Lower lobe of right lung (tissue), 2 donors: ENCODE data around the gene MSL3B. TPM values are rescaled to one million over a fixed set of nuclear protein-coding genes. Genes with fewer than 3 reads are reported as not detected.

Experiments
- ATAC-seq, 2 donors: fragments of 200-7000 bp; cut with Tn5 transposase; one replicate each; pipeline ENCODE4 v1.9.1; 2020 to 2022; ENCODE audit warnings: mild to moderate bottlenecking in 2 of 2, moderate library complexity in 2 of 2
- DNase-seq: peaks from one replicate; pipeline ENCODE4 v3.0.0-alpha.2; 2020
- H3K27ac ChIP-seq: fragments of 200-600 bp; one replicate; pipeline ENCODE4 v1.8.0; 2022
- H3K27me3 ChIP-seq: fragments of 200-600 bp; one replicate; pipeline ENCODE4 v1.8.0; 2022; ENCODE audit warnings: low read depth
- H3K36me3 ChIP-seq: fragments of 200-600 bp; one replicate; pipeline ENCODE4 v1.8.0; 2022; ENCODE audit warnings: mild to moderate bottlenecking
- H3K4me1 ChIP-seq: fragments of 200-600 bp; one replicate; pipeline ENCODE4 v1.8.0; 2022
- H3K4me3 ChIP-seq: fragments of 200-600 bp; one replicate; pipeline ENCODE4 v1.8.0; 2022; ENCODE audit warnings: mild to moderate bottlenecking
- H3K9me3 ChIP-seq: fragments of 200-600 bp; one replicate; pipeline ENCODE4 v1.8.0; 2022
- intact Hi-C: fragments of 100-400 bp; cut with DNase I; formaldehyde crosslinking; loops from one replicate; pipeline ENCODE4 v1.11.0; 2022
- total RNA-seq: library from RNA; stranded (reverse); fragmentation: NEBNext Ultra II Directional; extraction: Animal tissue kit (Norgen Biotek cat#: 25700); gene quantifications from one replicate; pipeline ENCODE4 v1.2.1, GENCODE V29; 2021
- TF ChIP-seq, protein P1 (sequence below): fragments of 200-600 bp; IDR thresholded peaks from one replicate; pipeline ENCODE4 v1.8.0; 2022; ENCODE audit warnings: antibody characterized with exemption, mild to moderate bottlenecking
- donor health status: DM: no; HTN: yes; CAD: no; lungs with severe emphysema.

MSL3B gene

DNA sequence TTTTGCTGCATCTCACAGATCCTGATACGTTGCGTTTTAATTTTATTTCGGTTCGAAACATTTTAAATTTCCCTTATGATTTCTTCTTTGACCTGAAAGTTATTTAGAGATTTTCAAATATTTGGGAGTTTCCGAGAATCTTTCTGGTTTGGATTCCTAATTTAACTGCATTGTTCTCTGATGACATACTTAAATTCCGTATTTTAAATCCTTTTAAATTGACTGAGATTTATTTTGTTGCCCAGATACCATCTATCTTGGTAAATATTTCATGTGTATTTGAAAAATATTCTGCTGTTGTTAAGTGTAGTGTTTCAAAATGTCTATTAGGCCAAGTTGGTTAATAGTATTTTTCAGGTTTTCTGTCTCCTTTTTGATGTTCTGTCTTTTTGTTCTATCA is 52.3 kb downstream of the MSL3B start:
- intact Hi-C loops: no loop called here
- no peaks in the 10 kb centered on the region for H3K4me1 ChIP-seq
- H3K36me3 ChIP-seq: no peaks in the 10 kb centered on the region
- no peak overlapping the region for H3K4me3 ChIP-seq
- TF ChIP-seq, protein P1, sequence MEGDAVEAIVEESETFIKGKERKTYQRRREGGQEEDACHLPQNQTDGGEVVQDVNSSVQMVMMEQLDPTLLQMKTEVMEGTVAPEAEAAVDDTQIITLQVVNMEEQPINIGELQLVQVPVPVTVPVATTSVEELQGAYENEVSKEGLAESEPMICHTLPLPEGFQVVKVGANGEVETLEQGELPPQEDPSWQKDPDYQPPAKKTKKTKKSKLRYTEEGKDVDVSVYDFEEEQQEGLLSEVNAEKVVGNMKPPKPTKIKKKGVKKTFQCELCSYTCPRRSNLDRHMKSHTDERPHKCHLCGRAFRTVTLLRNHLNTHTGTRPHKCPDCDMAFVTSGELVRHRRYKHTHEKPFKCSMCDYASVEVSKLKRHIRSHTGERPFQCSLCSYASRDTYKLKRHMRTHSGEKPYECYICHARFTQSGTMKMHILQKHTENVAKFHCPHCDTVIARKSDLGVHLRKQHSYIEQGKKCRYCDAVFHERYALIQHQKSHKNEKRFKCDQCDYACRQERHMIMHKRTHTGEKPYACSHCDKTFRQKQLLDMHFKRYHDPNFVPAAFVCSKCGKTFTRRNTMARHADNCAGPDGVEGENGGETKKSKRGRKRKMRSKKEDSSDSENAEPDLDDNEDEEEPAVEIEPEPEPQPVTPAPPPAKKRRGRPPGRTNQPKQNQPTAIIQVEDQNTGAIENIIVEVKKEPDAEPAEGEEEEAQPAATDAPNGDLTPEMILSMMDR: no peak
- DNase-seq: no peak
- H3K27me3 ChIP-seq: peaks cover 4% of the 10 kb centered on the region
- no peak overlapping the region for H3K27ac ChIP-seq
- no peak for ATAC-seq
- no peaks in the 10 kb centered on the region for H3K9me3 ChIP-seq

Other genes starting within 250 kb of the MSL3B start
- not detected for gene UGT1A10, start 231.9 kb downstream of the MSL3B start, total RNA-seq
- gene UGT1A9, start 196.5 kb downstream of the MSL3B start, total RNA-seq: not detected
- gene UGT1A7, start 186.5 kb downstream of the MSL3B start, total RNA-seq: not detected
- gene UGT1A6, start 175.5 kb downstream of the MSL3B start, total RNA-seq: 2.3 TPM
- 0.27 TPM for gene UGT1A5, start 155.5 kb downstream of the MSL3B start, total RNA-seq
- not detected for gene UGT1A4, start 149.7 kb downstream of the MSL3B start, total RNA-seq
- gene UGT1A3, start 139.3 kb downstream of the MSL3B start, total RNA-seq: not detected
- 0.24 TPM for gene UGT1A1, start 108.1 kb downstream of the MSL3B start, total RNA-seq
- not detected for gene MROH2A, start 90.1 kb downstream of the MSL3B start, total RNA-seq
- 1.5 TPM for gene HJURP, start 13.9 kb downstream of the MSL3B start, total RNA-seq
- gene TRPM8, start 49.0 kb upstream of the MSL3B start, total RNA-seq: not detected
- not detected for gene SPP2, start 182.3 kb upstream of the MSL3B start, total RNA-seq